ENCODE data around the gene SH3RF1.

Gene SH3RF1

GRCh38 chr4:169066934-169067333 is 203.8 kb downstream of the SH3RF1 start:
- H3K36me3 ChIP-seq (ENCODE audit: control insufficient read depth, insufficient read depth, low read length), result no peaks in the 10 kb centered on the region
- no peak overlapping the region for H3K4me3 ChIP-seq (ENCODE audit: extremely low read depth, insufficient read depth, low read length, poor library complexity, severe bottlenecking)
- H3K9me3 ChIP-seq (ENCODE audit: control insufficient read depth, low read length), result no peaks in the 10 kb centered on the region
- H3K27ac ChIP-seq (ENCODE audit: low read depth, low read length, severe bottlenecking), result no peak overlapping the region
- H3K4me1 ChIP-seq (ENCODE audit: control insufficient read depth, insufficient read depth, low read length, poor library complexity, severe bottlenecking), result peaks cover 3% of the 10 kb centered on the region
- 92 to 95% methylated on average over 3 of the region's 5 CpGs for WGBS, 2 experiments (ENCODE audit: insufficient coverage in 2 of 2)

DNA sequence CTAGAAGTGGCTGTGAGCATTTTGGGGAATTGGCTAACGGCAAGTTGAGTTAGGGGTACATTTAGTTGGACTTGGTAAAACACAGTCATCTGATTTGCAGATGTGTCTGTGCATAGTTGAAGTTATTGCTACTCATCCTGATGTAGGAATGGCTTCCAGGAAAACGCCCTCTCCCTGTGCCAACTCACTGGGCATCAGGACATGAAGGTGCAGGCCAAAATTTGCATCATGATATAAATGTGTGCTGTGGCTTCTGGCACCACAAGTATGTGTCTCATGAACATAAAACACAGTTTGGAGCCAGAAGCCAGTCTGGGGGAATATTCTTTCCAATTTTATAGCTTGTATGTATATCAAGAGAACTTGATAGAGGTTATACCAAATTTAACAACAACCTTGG is 206.5 kb downstream of the SH3RF1 start:
- Histone ChIP-seq H3K9me3 (ENCODE audit: control insufficient read depth, low read length) (no peaks in the 10 kb centered on the region), H3K27ac (ENCODE audit: low read depth, low read length, severe bottlenecking) (no peak overlapping the region), H3K4me1 (ENCODE audit: control insufficient read depth, insufficient read depth, low read length, poor library complexity, severe bottlenecking) (no peaks in the 10 kb centered on the region), H3K4me3 (ENCODE audit: extremely low read depth, insufficient read depth, low read length, poor library complexity, severe bottlenecking) (no peak overlapping the region), H3K36me3 (ENCODE audit: control insufficient read depth, insufficient read depth, low read length) (no peaks in the 10 kb centered on the region)
- WGBS, 2 experiments (ENCODE audit: insufficient coverage in 2 of 2), result 90 to 95% methylated on average over 1 to 2 of the region's 2 CpGs

- H3K4me1 ChIP-seq (ENCODE audit: control insufficient read depth, insufficient read depth, low read length, poor library complexity, severe bottlenecking), result no peaks in the 10 kb centered on the region
- WGBS, 2 experiments (ENCODE audit: insufficient coverage in 2 of 2), result 92 to 100% methylated on average over 2 of the region's 3 CpGs
- no peak overlapping the region for H3K27ac ChIP-seq (ENCODE audit: low read depth, low read length, severe bottlenecking)
- H3K36me3 ChIP-seq (ENCODE audit: control insufficient read depth, insufficient read depth, low read length), result no peaks in the 10 kb centered on the region
- no peaks in the 10 kb centered on the region for H3K9me3 ChIP-seq (ENCODE audit: control insufficient read depth, low read length)
- H3K4me3 ChIP-seq (ENCODE audit: extremely low read depth, insufficient read depth, low read length, poor library complexity, severe bottlenecking), result no peak overlapping the region
These were observed 207.3 kb downstream of the SH3RF1 start for GRCh38 chr4:169063441-169063840.

GRCh38 chr4:169062897-169063244 is 207.9 kb downstream of the SH3RF1 start:
- 82 to 88% methylated on average over 1 of the region's 6 CpGs for WGBS, 2 experiments (ENCODE audit: insufficient coverage in 2 of 2)

DNA sequence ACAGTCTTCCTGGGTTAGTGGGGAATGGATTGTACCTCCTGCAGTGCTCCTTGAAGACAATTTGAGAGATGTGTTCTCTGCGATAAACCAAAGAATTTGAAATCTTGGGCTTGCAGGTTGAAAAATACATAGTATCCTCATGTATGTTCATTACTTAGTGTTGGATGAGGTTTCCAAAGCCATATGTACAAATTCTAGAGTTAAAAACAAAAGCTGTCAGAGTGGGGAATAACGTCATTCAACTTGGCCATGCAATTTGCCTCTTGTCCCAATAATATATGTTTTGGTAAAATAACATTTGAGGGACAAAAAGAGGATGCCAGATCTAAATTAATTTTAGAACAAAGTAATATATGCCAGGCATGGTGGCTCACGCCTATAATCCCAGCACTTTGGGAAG is 209.4 kb downstream of the SH3RF1 start:
- Histone ChIP-seq H3K4me3 (ENCODE audit: extremely low read depth, insufficient read depth, low read length, poor library complexity, severe bottlenecking) (no peak overlapping the region), H3K9me3 (ENCODE audit: control insufficient read depth, low read length) (no peaks in the 10 kb centered on the region), H3K36me3 (ENCODE audit: control insufficient read depth, insufficient read depth, low read length) (no peaks in the 10 kb centered on the region), H3K27ac (ENCODE audit: low read depth, low read length, severe bottlenecking) (no peak overlapping the region), H3K4me1 (ENCODE audit: control insufficient read depth, insufficient read depth, low read length, poor library complexity, severe bottlenecking) (no peaks in the 10 kb centered on the region)
- 90% methylated on average over 2 of the region's 3 CpGs; no CpG with 5 or more reads in 1 of the 2 experiments for WGBS, 2 experiments (ENCODE audit: insufficient coverage in 2 of 2)

More at GRCh38 chr4:169062897-169063244, 207.9 kb downstream of the SH3RF1 start:
- Histone ChIP-seq H3K36me3 (ENCODE audit: control insufficient read depth, insufficient read depth, low read length) (no peaks in the 10 kb centered on the region), H3K9me3 (ENCODE audit: control insufficient read depth, low read length) (no peaks in the 10 kb centered on the region), H3K4me3 (ENCODE audit: extremely low read depth, insufficient read depth, low read length, poor library complexity, severe bottlenecking) (no peak overlapping the region), H3K4me1 (ENCODE audit: control insufficient read depth, insufficient read depth, low read length, poor library complexity, severe bottlenecking) (no peaks in the 10 kb centered on the region), H3K27ac (ENCODE audit: low read depth, low read length, severe bottlenecking) (no peak overlapping the region)

GRCh38 chr4:169060391-169061091 is 210.2 kb downstream of the SH3RF1 start:
- Histone ChIP-seq H3K27ac (ENCODE audit: low read depth, low read length, severe bottlenecking) (peak overlapping the region; percentile 49), H3K36me3 (ENCODE audit: control insufficient read depth, insufficient read depth, low read length) (no peaks in the 10 kb centered on the region), H3K4me1 (ENCODE audit: control insufficient read depth, insufficient read depth, low read length, poor library complexity, severe bottlenecking) (no peaks in the 10 kb centered on the region), H3K9me3 (ENCODE audit: control insufficient read depth, low read length) (no peaks in the 10 kb centered on the region), H3K4me3 (ENCODE audit: extremely low read depth, insufficient read depth, low read length, poor library complexity, severe bottlenecking) (no peak overlapping the region)
- 93 to 97% methylated on average over 5 to 8 of the region's 9 CpGs for WGBS, 2 experiments (ENCODE audit: insufficient coverage in 2 of 2)

DNA sequence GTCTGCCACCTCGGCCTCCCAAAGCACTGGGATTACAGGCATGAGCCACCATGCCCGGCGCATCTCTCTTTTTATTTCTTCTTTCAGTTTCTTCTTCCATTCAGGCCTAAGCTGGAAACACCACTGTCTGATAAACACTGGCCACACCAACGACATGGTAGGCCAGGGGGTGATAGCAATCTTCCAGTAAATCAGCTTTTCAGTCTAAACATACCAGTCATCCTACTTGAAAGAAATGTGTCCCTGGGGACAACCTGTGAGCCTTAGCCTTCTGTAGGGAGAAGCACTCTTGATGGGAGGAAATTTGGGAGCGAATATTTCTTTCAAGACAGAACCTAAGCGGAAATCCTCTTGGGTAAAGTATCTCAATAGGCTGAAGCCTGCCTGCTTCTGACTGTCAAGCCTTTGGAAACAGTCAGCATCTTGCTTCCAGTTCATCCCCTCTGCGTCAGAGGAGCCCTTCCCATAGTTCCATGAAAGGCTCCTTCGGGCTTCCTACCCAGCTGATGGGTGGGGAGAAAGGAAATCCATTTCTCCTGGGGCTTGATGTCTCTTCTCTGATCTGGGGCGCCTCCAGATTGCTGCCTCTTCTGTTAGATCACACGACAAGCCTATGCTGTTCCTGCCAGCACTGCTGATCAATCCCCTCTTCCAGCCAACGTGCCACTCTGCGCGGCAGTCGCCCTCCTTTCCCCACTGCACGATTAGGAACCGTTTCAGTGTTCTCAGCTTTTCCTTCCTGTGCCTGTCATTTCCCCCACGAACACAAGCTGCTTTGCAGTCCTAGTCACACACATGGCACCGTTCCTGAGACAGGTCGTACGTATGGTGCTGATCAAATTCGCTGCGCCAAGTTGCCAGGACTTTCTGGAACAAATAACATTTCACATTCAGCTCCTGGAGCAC is 211.2 kb downstream of the SH3RF1 start:
- WGBS, 2 experiments (ENCODE audit: insufficient coverage in 2 of 2), result 95% methylated on average over 19 of the region's 22 CpGs
- Histone ChIP-seq H3K9me3 (ENCODE audit: control insufficient read depth, low read length) (no peaks in the 10 kb centered on the region), H3K4me3 (ENCODE audit: extremely low read depth, insufficient read depth, low read length, poor library complexity, severe bottlenecking) (no peak overlapping the region), H3K4me1 (ENCODE audit: control insufficient read depth, insufficient read depth, low read length, poor library complexity, severe bottlenecking) (no peaks in the 10 kb centered on the region), H3K27ac (ENCODE audit: low read depth, low read length, severe bottlenecking) (peak overlapping the region; percentile 49), H3K36me3 (ENCODE audit: control insufficient read depth, insufficient read depth, low read length) (no peaks in the 10 kb centered on the region)

DNA sequence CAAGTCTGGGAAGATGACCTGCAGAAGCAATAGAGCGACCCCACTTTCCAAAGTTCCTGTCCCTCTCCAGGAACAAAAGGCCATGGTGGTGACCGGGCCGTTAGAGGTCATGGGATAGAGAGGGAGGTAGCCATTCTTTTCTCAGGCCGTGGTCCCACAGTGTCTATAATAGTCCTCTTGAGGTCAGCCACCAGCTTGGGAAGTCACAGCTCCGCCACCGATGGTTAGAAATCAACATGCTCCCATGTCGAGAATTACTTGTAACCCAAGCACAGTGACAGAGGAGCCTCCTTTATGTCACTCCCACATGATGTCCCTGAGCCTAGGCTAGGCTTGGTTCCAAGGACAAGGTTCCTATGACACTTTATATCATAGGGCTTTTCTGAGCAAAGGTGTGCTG is 212.4 kb downstream of the SH3RF1 start:
- Histone ChIP-seq H3K4me3 (ENCODE audit: extremely low read depth, insufficient read depth, low read length, poor library complexity, severe bottlenecking) (no peak overlapping the region), H3K36me3 (ENCODE audit: control insufficient read depth, insufficient read depth, low read length) (no peaks in the 10 kb centered on the region), H3K4me1 (ENCODE audit: control insufficient read depth, insufficient read depth, low read length, poor library complexity, severe bottlenecking) (no peaks in the 10 kb centered on the region), H3K27ac (ENCODE audit: low read depth, low read length, severe bottlenecking) (no peak overlapping the region), H3K9me3 (ENCODE audit: control insufficient read depth, low read length) (no peaks in the 10 kb centered on the region)
- WGBS, 2 experiments (ENCODE audit: insufficient coverage in 2 of 2), result 96 to 97% methylated on average over 4 to 6 of the region's 7 CpGs

DNA sequence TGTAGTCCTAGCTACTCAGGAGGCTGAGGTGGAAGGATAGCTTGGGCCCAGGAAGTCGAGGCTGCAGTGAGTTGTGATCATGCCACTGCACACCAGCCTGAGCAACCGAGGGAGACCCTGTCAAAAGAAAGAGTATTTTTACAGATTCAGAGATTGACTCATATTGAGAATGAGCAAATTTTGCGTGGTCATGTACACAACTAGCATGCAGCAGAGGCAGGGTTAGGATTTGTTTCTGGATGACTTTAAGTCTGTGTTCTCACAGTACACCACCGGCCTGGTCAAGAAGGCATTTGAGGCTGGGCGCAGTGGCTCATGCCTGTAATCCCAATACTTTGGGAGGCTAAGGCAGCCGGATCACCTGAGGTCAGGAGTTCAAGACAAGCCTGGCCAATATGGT is 215.9 kb downstream of the SH3RF1 start:
- no peak overlapping the region for H3K4me3 ChIP-seq (ENCODE audit: extremely low read depth, insufficient read depth, low read length, poor library complexity, severe bottlenecking)
- H3K4me1 ChIP-seq (ENCODE audit: control insufficient read depth, insufficient read depth, low read length, poor library complexity, severe bottlenecking), result no peaks in the 10 kb centered on the region
- H3K27ac ChIP-seq (ENCODE audit: low read depth, low read length, severe bottlenecking), result no peak overlapping the region
- H3K36me3 ChIP-seq (ENCODE audit: control insufficient read depth, insufficient read depth, low read length), result no peaks in the 10 kb centered on the region
- 87 to 89% methylated on average over 6 of the region's 6 CpGs for WGBS, 2 experiments (ENCODE audit: insufficient coverage in 2 of 2)
- H3K9me3 ChIP-seq (ENCODE audit: control insufficient read depth, low read length), result no peaks in the 10 kb centered on the region

DNA sequence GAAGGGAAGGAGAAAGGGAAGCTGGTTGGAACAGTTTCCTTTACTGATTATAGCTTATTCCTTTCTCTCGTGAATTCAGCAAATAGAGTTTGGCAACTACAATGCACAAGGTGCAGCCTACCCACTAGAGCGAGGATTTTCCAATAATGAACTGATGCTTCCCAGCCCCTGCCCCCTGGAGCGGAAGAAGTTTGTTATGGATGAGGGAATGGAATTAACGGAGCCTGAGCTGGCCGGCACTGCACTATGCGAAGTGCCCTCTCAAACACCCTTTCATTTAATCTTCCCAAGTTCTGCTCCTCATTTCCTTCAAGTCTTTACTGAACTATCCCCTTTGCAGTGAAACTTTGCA is 218.2 kb downstream of the SH3RF1 start:
- Histone ChIP-seq H3K9me3 (ENCODE audit: control insufficient read depth, low read length) (no peaks in the 10 kb centered on the region), H3K27ac (ENCODE audit: low read depth, low read length, severe bottlenecking) (no peak overlapping the region), H3K4me3 (ENCODE audit: extremely low read depth, insufficient read depth, low read length, poor library complexity, severe bottlenecking) (no peak overlapping the region), H3K36me3 (ENCODE audit: control insufficient read depth, insufficient read depth, low read length) (no peaks in the 10 kb centered on the region), H3K4me1 (ENCODE audit: control insufficient read depth, insufficient read depth, low read length, poor library complexity, severe bottlenecking) (no peaks in the 10 kb centered on the region)
- 86 to 92% methylated on average over 1 to 4 of the region's 6 CpGs for WGBS, 2 experiments (ENCODE audit: insufficient coverage in 2 of 2)

Data from mesodermal cell (in vitro differentiated cells).